B cell (primary cell): Measurements from ENCODE around the gene CD2. TPM values are rescaled to one million over a fixed set of nuclear protein-coding genes. Genes with fewer than 3 reads are reported as not detected.

Source experiments
- ATAC-seq: fragments of 200-7000 bp; cut with Tn5 transposase; one replicate; pipeline ENCODE4 v1.10.0; 2021; ENCODE audit warnings: low read depth, mild to moderate bottlenecking, moderate number of reproducible peaks, moderate library complexity
- CTCF ChIA-PET: fragments of 350-600 bp; sonication (Branson Sonifier 250); formaldehyde crosslinking; loops from one replicate; lab custom pipeline; 2021; ENCODE audit warnings: antibody characterized with exemption, inconsistent platforms; lab: Charles Lee
- POLR2A ChIA-PET: fragments of 350-600 bp; sonication (Branson Sonifier 250); formaldehyde crosslinking; loops from one replicate; lab custom pipeline; 2021; ENCODE audit warnings: antibody characterized with exemption; lab: Charles Lee
- DNase-seq: peaks from one replicate; pipeline ENCODE4 v3.0.0; 2013
- H2AFZ ChIP-seq: 2 replicates; pipeline ENCODE4 v1.6.1; 2012; ENCODE audit warnings: mild to moderate bottlenecking, low read depth, low read length; ENCODE audit not compliant: insufficient read depth, poor library complexity, severe bottlenecking
- H3K27ac ChIP-seq, 2 donors: 1 replicate in 1 of 2; 2 replicates in 1 of 2; pipeline ENCODE4 v1.5.1; 2012 to 2013; ENCODE audit warnings: low read length in 2 of 2, mild to moderate bottlenecking in 2 of 2, moderate library complexity in 1 of 2
- H3K27me3 ChIP-seq, 4 experiments: fragments of 200-600 bp in 1 of 4; sonication (generic) in 1 of 4; replicated peaks in 1 of 4; 1 replicate in 2 of 4; 2 replicates in 2 of 4; pipeline versions ENCODE4 v1.6.1 to v1.7.0; 2013 to 2016; ENCODE audit warnings: low read length in 3 of 4, mild to moderate bottlenecking in 2 of 4, mixed read lengths in 1 of 4, moderate library complexity in 1 of 4; ENCODE audit not compliant: insufficient read depth in 4 of 4, control insufficient read depth in 3 of 4; ENCODE audit errors: control extremely low read depth in 1 of 4
- H3K36me3 ChIP-seq, 2 experiments: replicated peaks in 1 of 2; 1 replicate in 1 of 2; 2 replicates in 1 of 2; pipeline versions ENCODE4 v1.6.1 to v1.7.1; 2013; ENCODE audit warnings: low read length in 1 of 2; ENCODE audit not compliant: insufficient read depth in 2 of 2, control insufficient read depth in 1 of 2; ENCODE audit errors: control extremely low read depth in 1 of 2, extremely low read depth in 1 of 2
- H3K4me1 ChIP-seq, 2 donors: fragments of 200-600 bp in 1 of 2; sonication (generic) in 1 of 2; 1 replicate in 1 of 2; 2 replicates in 1 of 2; pipeline versions ENCODE4 v1.5.1 to v1.6.1; 2013 to 2017; ENCODE audit warnings: low read length in 2 of 2; ENCODE audit not compliant: control insufficient read depth in 2 of 2, insufficient read depth in 2 of 2
- H3K4me2 ChIP-seq: replicated peaks from 2 replicates; pipeline ENCODE3; 2012; ENCODE audit warnings: mild to moderate bottlenecking, low read depth, low read length; ENCODE audit not compliant: poor library complexity, severe bottlenecking
- H3K4me3 ChIP-seq, 5 experiments: fragments of 200-600 bp in 1 of 5; sonication (generic) in 1 of 5; 1 replicate in 3 of 5; 2 replicates in 2 of 5; pipeline versions ENCODE4 v1.5.1 to v1.7.0; 2011 to 2016; ENCODE audit warnings: low read length in 4 of 5, mild to moderate bottlenecking in 4 of 5, low read depth in 2 of 5, control low read depth in 1 of 5, moderate library complexity in 1 of 5; ENCODE audit not compliant: insufficient read depth in 1 of 5; ENCODE audit errors: control extremely low read depth in 1 of 5, extremely low read depth in 1 of 5
- H3K79me2 ChIP-seq: fragments of 200-600 bp; sonication (generic); one replicate; pipeline ENCODE4 v1.6.0; 2016; ENCODE audit warnings: low read length; ENCODE audit not compliant: control insufficient read depth, insufficient read depth
- H3K9ac ChIP-seq: fragments of 200-600 bp; sonication (generic); 2 replicates; pipeline ENCODE4 v1.6.1; 2017; ENCODE audit warnings: mild to moderate bottlenecking, low read length, moderate library complexity
- H3K9me3 ChIP-seq, 3 donors: one replicate each; pipeline versions ENCODE4 v1.6.1 to v1.7.1; 2013; ENCODE audit warnings: low read length in 2 of 3; ENCODE audit not compliant: control insufficient read depth in 2 of 3, insufficient read depth in 1 of 3; ENCODE audit errors: control extremely low read depth in 1 of 3
- H4K20me1 ChIP-seq: 2 replicates; pipeline ENCODE4 v1.6.0; 2012; ENCODE audit warnings: mild to moderate bottlenecking, low read length; ENCODE audit not compliant: insufficient read depth, control insufficient read depth, poor library complexity, severe bottlenecking
- H3K27ac Mint-ChIP-seq: one replicate; pipeline ENCODE4 v1.8.0; 2021; ENCODE audit warnings: mixed read lengths
- H3K27me3 Mint-ChIP-seq: one replicate; pipeline ENCODE4 v1.8.0; 2021; ENCODE audit warnings: mixed read lengths
- H3K4me1 Mint-ChIP-seq: one replicate; pipeline ENCODE4 v1.8.0; 2021; ENCODE audit warnings: mixed read lengths
- H3K4me3 Mint-ChIP-seq: one replicate; pipeline ENCODE4 v1.8.0; 2021; ENCODE audit warnings: mixed read lengths
- H3K9me3 Mint-ChIP-seq: one replicate; pipeline ENCODE4 v1.8.0; 2022; ENCODE audit warnings: mixed read lengths; ENCODE audit not compliant: insufficient read depth
- CTCF ChIP-seq: fragments of 200-600 bp; IDR thresholded peaks from one replicate; pipeline ENCODE4 v1.8.0; 2022; ENCODE audit warnings: antibody characterized with exemption, mild to moderate bottlenecking
- EZH2 ChIP-seq: IDR thresholded peaks from 2 replicates; pipeline ENCODE4 v1.6.1; 2012; ENCODE audit warnings: borderline replicate concordance, low read depth, mild to moderate bottlenecking, moderate library complexity, low read length; ENCODE audit not compliant: insufficient read depth, poor library complexity, severe bottlenecking
- WGBS: methylation state at CpG from one replicate; pipeline ENCODE4 v1.1.5; 2013; ENCODE audit warnings: missing lambda C conversion rate; ENCODE audit not compliant: insufficient coverage; 5-methylcytosine and 5-hydroxymethylcytosine counted together
- intact Hi-C: fragments of 100-400 bp; cut with micrococcal nuclease; formaldehyde crosslinking; loops from one replicate; pipeline ENCODE4 v1.10.0; 2022
- polyA plus RNA-seq: library from polyadenylated mRNA; depleted of rRNA; stranded (reverse); fragments of >200 nt; gene quantifications from 2 replicates; pipeline ENCODE4 v1.2.3, GENCODE V29; 2012
- total RNA-seq, 2 donors: library from RNA; stranded (reverse); fragments of 120-200 nt in 1 of 2; gene quantifications; 1 replicate in 1 of 2; 2 replicates in 1 of 2; pipeline versions ENCODE4 v1.2.3 to v1.2.4, GENCODE V29; 2013 to 2022

The CD2 gene
- total and polyA plus RNA-seq, 2 donors (not counting 1 experiment from before 2014, with no cell fraction given): 0.52 to 0.74 TPM

GRCh38 chr1:116804736-116805135, 50.5 kb downstream of the CD2 start:
- Histone ChIP-seq H3K4me2 (no peak overlapping the region), H3K9me3 (no peaks in the 10 kb centered on the region), H3K36me3 (no peaks in the 10 kb centered on the region), H3K27me3 (no peaks in the 10 kb centered on the region), H3K27ac (no peak overlapping the region), H3K9ac (no peak overlapping the region), H3K4me3 (no peak overlapping the region), H2AFZ (no peak overlapping the region), H4K20me1 (no peaks in the 10 kb centered on the region), H3K79me2 (no peaks in the 10 kb centered on the region), H3K4me1 (no peaks in the 10 kb centered on the region)
- H3K4me3 Mint-ChIP-seq: no peak overlapping the region
- no CpG with 5 or more reads among the region's 2 CpGs for WGBS
- CTCF ChIA-PET: interaction anchor here (1.0 kb wide), 1 partner anchor 14 kb away, joined by 4 read pairs; no protein-coding TSS in a partner anchor
- DNase-seq (no peak), ATAC-seq (no peak)
- intact Hi-C loops: no loop called here
- no peaks in the 10 kb centered on the region for H3K4me1 Mint-ChIP-seq
- no peaks in the 10 kb centered on the region for H3K9me3 Mint-ChIP-seq
- POLR2A ChIA-PET: no interaction called here
- no peak overlapping the region for H3K27ac Mint-ChIP-seq
- no peak for TF ChIP-seq CTCF
- H3K27me3 Mint-ChIP-seq: peaks cover 6% of the 10 kb centered on the region

GRCh38 chr1:116805398-116805797, 51.2 kb downstream of the CD2 start:
- no peaks in the 10 kb centered on the region for H4K20me1 ChIP-seq
- H3K9ac ChIP-seq: no peak overlapping the region
- Mint-ChIP-seq H3K4me1 (no peaks in the 10 kb centered on the region), H3K27me3 (no peaks in the 10 kb centered on the region), H3K4me3 (no peak overlapping the region), H3K27ac (no peak overlapping the region), H3K9me3 (no peaks in the 10 kb centered on the region)
- WGBS: no CpG with 5 or more reads among the region's 2 CpGs
- CTCF ChIA-PET: no interaction called here
- no peaks in the 10 kb centered on the region for H3K9me3 ChIP-seq
- POLR2A ChIA-PET: no interaction called here
- TF ChIP-seq EZH2 (no peak), CTCF (no peak)
- no peak overlapping the region for H2AFZ ChIP-seq
- intact Hi-C loops: no loop called here
- no peak overlapping the region for H3K4me2 ChIP-seq
- H3K27me3 ChIP-seq: no peaks in the 10 kb centered on the region
- H3K36me3 ChIP-seq: no peaks in the 10 kb centered on the region
- no peak for DNase-seq
- no peaks in the 10 kb centered on the region for H3K4me1 ChIP-seq
- H3K79me2 ChIP-seq: no peaks in the 10 kb centered on the region
- H3K27ac ChIP-seq: no peak overlapping the region
- ATAC-seq: no peak
- no peak overlapping the region for H3K4me3 ChIP-seq
